Stimulated activated CD8-positive, alpha-beta memory T cell treated with anti-CD3 and anti-CD28 coated beads, Interleukin-4, amount 100 ng/mL, for 4 hours (primary cell): ENCODE measurements around the gene ANKRD13D.

ENCODE experiments used
- DNase-seq, 2 donors: peaks; one replicate each; pipeline ENCODE4 v3.0.0-alpha.2; 2020; ENCODE audit warnings: low read depth in 2 of 2, low spot score in 1 of 2

Gene ANKRD13D

DNA sequence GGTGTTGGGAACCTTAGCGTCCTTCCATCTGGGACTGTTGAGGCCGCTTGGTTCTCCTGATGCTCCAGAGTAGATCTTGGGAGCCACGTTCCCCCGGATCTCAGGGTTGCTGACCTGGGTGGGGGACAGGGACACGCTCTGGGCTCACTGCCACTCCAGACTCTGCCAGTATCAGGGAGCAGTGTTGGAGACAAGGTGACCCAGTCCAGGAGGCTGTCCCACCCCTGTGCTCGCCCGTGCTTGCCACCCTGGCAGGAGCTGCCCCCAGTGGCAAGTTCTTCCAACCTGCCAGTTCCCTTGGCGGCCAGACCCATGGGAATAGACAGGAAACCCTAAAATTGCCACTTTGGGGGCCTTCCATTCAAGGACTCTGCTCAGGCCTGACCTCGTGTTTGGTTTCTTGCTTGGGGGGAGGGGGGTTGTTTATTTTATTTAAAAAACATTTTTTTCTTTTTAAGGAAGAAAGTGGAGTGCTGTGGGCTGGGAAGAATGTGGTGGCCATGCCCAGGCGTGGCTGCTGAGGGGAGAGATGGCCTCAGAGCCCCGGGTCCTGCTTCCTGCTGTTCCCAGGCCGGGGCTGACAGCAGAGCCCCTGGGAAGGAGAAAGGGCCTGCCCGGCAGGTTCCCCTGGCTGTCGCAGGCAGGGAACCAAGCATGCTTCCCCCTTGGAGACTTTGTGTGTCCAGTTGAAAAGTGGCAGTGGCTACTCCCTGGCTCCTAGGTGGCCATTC lies 15.7 kb upstream of the ANKRD13D start:
- DNase-seq: no peak

DNA sequence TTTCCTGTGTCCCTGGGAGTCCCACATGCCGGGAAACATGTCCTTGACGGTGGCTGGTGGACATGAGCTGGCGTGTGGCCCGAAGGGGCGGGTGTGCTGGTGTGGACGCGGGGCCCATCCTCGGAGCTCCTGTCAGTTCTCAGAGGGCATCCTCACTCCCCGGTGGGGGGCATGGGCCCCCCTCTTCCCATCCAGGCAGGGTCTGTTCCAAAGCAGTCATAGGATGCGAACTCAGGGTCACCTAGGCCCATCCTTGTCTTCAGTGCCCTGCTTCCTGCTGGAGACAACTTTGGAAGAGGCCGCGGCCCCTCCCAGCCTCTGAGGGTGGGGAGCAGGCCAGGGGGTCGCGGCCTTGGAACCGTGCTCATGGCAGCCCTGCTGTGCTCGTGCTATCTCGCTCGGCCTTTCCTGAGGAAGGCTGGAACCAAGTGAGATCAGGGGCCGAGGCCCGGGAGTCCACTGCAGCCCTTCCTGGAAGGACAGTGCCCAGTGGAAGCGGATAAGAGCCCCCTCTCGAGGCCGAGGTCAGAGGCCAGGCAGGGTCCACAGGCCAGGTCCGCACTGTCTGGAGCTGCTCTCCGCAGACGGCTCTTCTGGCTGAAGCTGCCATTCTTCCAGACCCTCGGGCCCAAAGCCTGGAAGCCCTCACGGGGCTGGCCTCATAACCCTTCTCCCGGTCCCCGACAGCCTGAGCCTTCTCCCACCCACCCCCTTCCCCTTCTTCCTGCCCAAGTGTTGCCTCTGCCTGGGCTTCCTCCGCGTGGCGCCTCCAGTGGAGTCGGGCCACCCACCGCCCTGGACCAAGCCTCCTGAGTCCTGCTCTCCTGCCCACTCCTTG lies 14.1 kb upstream of the ANKRD13D start:
- no peak for DNase-seq

DNA sequence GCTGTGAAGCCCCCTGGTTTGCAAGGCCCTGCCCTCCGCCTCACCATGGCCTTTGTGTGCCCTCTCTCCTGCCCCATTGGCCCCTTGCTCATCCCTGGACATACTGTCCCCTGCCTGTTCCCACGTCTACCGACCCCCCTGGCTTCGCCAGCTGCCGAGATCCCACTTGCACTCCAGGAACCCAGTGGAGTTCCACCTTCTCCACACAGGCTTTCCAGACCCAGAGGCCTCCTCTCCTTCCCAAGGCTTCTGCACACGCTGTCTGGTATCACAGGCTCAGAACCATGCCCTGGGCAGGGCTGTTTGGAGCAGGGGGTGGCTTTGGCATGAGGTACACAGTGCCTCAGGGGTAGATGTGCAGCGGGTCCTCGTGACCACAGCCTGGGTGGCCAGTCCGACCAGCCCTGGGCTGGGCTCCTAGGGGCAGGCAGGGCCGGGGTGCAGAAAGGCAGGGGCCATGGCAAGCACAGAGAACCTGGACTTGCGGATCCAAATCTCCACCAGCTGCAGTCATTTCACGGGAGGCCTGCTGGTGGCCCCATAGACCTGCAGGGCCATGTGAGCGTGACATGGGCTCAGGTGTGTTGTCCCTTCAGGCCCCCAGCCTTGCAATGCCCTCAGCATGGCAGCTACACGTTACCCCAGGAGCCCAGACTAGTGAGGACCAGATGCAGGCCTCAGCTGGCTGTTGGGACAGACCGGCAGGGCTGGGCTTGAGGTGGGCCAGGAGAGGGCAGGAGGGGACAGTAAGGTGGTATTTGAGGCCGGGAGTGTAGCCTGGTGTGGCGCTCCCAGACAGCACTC lies 13.3 kb upstream of the ANKRD13D start:
- no peak for DNase-seq

DNA sequence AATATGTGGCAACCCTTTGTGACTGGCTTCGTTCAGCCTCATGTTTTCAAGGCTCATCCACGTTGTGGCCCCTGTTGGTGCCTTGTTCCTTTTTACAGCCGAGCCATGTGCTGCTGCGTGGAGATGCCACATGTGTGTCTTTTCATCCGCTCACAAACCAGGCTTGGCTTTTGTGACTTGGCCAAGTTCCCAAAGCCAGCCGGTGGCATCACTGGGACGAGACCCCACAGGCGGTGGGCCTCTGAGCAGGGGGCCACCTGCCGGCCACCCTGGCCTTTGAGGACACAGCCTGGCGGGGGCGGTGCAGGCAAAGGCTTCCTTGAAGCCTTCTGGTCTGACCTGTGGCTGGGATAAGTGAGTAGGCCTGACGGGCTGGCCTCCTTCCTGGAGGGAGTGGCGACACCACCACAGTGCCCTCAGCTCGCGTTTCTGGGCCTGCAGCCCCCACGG lies 12.3 kb upstream of the ANKRD13D start:
- no peak for DNase-seq

DNA sequence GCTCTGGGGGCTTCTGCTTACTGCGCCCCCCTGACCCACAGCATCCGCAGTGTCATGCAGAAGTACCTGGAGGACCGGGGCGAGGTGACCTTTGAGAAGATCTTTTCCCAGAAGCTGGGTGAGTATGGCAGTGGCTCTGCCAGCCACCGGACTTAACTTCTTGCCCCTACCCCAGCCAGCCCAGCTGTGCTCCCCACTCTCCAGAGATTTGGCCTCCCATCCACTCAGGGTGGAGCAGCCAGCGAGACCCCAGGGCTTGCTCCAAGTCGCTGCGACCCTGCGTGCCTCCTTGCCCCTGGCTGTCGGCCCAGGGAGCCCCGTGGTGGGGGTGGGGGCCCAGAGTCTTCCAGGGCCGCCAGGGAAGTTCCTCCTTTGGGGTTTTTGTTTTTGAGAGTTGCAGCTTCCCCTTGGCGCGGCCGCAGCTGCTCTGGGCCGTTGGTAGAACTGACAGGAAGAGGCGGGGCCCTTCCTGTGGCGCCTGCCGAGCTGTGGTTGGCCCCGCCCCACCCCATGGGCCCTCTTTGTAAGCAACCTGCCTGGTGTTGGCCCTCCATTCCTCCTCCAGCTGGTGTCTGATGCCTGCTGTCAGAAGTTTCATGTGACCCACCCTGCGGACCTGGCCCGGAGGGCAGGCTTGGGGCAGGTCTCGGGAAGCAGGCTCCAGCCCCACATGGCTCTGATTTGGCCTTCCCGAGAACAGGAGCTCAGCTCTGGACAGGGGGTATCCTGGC lies 11.7 kb upstream of the ANKRD13D start:
- peak; percentile 64 to 79 for DNase-seq

DNA sequence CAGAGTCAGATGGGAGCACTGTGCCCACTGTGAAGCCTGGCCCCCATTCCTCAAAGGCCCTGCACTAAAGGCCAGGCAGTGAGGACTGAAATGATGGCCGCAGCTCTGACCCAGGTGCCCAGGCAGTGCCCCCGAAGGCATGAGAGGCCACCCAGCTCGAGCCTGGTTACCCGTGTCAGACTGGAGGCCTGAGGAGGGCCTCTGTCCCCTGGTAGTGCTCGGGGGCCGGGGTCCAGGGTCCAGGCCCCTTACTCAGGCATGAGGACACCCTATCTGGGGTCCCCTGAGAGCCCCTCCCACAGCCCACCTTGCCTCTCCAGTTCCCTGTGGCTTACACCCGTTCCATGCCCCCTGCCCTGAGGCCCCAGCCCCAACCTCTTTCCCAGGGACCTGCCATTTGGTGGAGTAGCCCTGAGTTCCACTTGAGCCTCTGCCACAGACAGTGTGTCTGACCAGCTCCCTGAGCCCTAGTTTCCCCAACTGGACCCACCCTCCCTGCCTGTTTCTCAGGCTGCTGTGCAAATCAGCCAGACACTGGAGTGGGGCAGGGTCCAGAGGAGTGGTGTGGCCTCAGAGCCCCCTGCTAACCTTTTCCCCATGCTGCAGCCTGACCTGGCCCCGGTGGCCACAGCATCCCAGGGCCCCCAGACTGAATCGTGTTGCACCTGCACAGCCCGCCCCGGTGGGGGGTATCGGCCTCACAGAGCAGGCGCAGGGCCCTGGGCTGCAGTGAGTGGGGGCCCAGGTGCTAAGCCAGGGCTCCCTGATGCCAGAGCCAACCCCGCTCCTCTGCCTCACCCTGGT lies 10.8 kb upstream of the ANKRD13D start:
- DNase-seq: no peak

DNA sequence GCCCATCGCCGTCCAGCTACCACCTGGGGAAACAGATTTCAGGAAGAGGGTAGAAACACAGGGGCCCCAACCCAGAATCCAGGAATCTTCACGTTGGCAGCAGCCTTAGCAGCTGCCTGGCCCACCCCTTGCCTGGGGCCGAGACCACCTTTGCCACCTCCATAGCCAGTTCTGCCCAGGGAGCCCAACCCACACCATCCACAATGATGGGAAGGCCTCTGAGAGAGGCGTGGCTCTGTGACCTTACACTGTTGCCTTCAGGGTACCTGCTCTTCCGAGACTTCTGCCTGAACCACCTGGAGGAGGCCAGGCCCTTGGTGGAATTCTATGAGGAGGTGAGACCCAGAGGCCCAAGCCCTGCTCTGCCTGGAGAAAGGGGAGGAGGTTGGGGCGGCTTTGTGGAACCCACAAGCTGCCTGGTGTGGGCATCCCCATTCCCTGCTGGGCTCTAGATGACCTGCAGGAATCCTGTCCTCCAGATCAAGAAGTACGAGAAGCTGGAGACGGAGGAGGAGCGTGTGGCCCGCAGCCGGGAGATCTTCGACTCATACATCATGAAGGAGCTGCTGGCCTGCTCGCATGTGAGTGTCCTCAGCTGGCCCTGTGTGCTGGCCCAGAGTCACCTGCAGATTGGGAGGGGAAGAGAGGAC lies 10.0 kb upstream of the ANKRD13D start:
- no peak for DNase-seq

DNA sequence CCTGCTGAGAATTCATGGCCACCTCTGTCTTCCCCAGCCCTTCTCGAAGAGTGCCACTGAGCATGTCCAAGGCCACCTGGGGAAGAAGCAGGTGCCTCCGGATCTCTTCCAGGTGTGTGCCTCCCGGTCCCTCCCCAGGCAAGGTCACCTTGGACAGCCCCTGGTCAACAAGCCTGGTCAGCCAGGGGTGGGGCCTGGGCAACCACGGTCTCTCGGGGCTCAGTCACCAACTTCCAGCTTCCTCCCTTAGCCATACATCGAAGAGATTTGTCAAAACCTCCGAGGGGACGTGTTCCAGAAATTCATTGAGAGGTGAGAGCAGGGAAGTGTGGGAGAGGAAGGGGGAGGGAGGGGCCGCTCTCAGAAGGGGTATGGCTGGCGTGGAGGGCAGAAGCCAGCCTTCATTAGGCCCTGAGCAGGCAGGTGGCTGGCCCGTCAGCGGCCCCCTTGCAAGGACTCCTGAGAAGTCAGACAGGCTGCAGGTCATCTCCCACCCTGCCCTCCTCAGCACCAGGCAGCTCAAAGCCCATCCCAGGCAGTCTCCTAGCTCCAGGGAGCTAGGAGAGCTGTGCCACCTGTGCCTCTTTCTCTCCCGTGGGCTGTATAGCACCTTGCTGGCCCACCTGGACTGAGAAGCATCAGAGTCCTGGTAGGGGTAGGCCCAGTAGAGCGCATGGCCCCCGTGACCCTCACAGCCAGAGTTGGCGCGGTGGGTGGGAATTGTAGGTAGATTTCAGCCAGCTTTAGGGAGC lies 9.3 kb upstream of the ANKRD13D start:
- no peak for DNase-seq

DNA sequence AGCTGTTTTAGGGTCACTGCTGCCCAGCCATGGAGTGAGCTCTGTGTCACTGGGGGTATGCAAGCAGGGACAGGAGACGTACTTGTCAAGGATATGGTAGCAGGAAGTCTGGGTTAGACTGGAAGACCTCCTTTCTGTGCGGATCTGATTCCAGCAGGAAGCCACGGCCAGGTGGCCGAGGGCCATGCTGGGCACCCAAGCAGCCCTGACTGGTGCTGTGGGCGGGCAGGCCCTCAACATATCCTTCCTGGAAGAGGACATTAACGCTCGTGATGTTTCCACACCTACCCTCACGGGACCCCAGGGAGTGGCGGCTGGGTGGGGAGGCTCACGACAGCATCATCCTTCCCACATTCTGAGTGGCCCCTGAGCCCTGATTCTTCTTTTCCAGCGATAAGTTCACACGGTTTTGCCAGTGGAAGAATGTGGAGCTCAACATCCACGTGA lies 8.7 kb upstream of the ANKRD13D start:
- DNase-seq: no peak

DNA sequence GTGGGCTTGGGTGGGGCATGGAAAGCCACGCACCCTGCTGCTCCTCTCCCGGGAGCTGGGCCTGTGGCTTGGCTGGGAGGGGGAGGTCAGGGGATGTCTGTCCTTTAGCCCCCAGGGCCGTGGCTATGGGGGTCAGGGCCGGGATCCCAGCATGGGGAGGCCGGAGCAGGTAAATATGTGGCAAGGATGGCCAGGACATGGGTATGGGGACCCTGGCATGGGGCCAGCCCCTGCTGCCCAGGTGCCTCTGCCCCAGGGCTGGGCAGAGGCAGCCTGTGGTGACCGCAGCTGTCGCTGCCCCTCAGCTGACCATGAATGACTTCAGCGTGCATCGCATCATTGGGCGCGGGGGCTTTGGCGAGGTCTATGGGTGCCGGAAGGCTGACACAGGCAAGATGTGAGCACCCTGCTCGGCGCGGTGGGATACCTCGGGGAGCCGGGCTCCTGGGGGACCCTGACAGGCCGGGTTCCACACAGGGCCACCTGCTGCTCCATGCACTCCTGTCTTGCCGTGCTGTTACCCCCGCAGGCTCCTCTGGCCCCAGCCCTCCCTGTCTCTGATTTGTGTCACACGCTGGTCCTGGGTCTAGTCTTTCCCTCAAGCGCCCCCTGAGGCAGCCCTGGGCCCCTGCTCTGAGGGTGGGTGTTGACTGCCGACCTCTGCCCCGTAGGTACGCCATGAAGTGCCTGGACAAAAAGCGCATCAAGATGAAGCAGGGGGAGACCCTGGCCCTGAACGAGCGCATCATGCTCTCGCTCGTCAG lies 8.1 kb upstream of the ANKRD13D start:
- DNase-seq: no peak

DNA sequence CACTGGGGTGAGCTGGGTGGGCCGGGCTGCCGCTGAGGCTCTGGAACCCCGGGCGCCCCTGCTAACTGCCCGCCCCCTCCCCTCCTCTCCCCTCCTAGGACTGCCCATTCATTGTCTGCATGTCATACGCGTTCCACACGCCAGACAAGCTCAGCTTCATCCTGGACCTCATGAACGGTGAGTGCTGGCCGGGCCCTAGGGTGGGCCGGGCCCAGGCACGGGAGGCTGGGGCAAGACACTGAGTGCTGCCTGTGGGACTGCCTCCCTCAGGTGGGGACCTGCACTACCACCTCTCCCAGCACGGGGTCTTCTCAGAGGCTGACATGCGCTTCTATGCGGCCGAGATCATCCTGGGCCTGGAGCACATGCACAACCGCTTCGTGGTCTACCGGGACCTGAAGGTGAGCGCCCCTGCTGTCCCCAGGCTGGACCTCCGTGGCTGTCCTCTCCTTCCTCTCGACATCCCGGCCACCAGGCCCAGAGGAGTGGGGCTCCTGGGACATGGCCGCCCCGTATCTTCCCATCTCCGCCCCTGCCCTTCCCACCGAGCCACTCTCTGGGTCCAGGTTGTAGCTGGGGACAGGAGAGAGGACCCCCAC lies 7.5 kb upstream of the ANKRD13D start:
- no peak for DNase-seq

DNA sequence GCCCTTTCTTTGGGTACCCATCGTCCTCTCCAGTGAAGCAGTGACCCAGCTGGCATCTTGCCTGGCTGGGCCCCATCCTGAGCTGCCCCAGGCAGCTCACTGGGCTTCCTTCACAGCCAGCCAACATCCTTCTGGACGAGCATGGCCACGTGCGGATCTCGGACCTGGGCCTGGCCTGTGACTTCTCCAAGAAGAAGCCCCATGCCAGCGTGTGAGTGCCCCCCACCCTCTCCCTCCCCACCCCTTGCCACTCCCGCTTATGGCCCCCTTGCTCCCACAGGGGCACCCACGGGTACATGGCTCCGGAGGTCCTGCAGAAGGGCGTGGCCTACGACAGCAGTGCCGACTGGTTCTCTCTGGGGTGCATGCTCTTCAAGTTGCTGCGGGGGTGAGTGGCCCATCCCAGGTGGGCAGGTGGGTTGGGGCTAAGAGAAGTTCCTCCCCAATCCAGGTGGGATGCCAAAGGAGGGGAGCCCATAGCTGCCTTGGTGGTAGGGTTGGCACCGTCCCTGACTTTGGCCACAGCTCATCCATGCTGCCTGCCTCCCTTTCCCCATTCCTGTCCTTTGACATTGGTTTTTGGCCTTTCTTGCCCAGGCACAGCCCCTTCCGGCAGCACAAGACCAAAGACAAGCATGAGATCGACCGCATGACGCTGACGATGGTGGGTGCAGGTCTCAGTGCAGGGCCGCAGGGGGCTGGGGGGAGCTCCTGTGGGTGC lies 6.8 kb upstream of the ANKRD13D start:
- DNase-seq: no peak

DNA sequence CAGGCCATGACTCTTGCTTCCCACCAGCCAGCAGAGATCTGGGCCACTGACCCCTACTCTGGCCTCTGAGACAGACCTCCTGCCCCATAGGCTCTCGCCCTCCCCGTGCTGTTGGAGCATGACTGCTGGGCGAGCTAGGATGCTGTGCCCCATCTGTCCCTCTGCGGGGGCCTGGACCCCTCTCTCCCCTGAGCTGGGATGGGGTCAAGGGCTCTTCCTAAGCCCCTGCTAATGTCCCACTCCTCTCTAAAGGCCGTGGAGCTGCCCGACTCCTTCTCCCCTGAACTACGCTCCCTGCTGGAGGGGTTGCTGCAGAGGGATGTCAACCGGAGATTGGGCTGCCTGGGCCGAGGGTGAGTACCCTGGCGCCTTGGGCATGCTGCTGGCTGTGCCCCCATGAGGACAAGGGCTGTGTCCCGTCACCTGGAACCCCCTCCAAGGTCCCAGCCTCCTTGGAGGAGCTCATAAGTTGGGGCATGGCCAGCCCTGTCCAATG lies 6.2 kb upstream of the ANKRD13D start:
- no peak for DNase-seq

DNA sequence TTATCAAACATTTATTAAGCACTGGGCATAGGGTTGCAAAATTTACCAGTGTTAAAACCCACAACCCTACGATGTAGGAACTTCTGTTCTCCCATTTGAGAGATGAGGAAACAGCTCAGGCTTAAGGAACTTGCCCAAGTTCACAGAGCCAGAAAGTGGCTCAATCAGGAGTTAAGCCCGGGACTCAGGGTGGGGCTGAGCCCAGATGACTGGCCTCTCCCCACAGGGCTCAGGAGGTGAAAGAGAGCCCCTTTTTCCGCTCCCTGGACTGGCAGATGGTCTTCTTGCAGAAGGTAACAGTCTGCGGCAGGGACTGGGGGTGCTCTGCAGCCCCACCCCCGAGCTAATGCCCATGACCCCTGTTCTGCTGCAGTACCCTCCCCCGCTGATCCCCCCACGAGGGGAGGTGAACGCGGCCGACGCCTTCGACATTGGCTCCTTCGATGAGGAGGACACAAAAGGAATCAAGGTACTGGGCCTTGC lies 5.6 kb upstream of the ANKRD13D start:
- DNase-seq: no peak

DNA sequence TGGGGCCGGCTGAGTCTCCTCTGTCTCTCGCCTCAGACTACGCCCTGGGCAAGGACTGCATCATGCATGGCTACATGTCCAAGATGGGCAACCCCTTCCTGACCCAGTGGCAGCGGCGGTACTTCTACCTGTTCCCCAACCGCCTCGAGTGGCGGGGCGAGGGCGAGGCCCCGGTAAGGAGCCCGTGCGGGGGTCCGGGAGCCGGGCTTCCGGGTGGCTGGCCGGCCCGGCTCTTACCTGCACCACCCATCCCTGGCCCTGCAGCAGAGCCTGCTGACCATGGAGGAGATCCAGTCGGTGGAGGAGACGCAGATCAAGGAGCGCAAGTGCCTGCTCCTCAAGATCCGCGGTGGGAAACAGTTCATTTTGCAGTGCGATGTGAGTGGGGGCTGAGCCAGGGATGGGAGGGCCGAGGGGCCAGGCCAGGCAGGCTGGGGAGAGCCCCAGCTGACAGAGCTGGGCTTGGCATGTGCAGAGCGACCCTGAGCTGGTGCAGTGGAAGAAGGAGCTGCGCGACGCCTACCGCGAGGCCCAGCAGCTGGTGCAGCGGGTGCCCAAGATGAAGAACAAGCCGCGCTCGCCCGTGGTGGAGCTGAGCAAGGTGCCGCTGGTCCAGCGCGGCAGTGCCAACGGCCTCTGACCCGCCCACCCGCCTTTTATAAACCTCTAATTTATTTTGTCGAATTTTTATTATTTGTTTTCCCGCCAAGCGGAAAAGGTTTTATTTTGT lies 4.1 kb upstream of the ANKRD13D start:
- no peak for DNase-seq
